Muscle layer of duodenum (tissue), 2 donors: Measurements from ENCODE around the gene CYP1A1.
"Not testable (repeated sequence)": the region's sequence is repeated elsewhere in the genome, so short reads cannot be mapped to it uniquely, and the experiment has no call there.

Source experiments
- H3K27ac ChIP-seq: one replicate; pipeline ENCODE4 v1.7.0; 2013; ENCODE audit warnings: mild to moderate bottlenecking, low read length
- H3K27me3 ChIP-seq: one replicate; pipeline ENCODE4 v1.7.0; 2013; ENCODE audit warnings: low read depth, mild to moderate bottlenecking, control low read depth, low read length
- H3K36me3 ChIP-seq, 2 donors: one replicate each; pipeline ENCODE4 v1.7.0; 2013; ENCODE audit warnings: low read length in 2 of 2, control low read depth in 1 of 2, mild to moderate bottlenecking in 1 of 2; ENCODE audit not compliant: insufficient read depth in 2 of 2, control insufficient read depth in 1 of 2
- H3K4me1 ChIP-seq, 2 donors: one replicate each; pipeline ENCODE4 v1.7.0; 2013; ENCODE audit warnings: low read length in 2 of 2, mild to moderate bottlenecking in 2 of 2, control low read depth in 1 of 2, moderate library complexity in 1 of 2; ENCODE audit not compliant: insufficient read depth in 2 of 2, control insufficient read depth in 1 of 2
- H3K4me3 ChIP-seq, 2 donors: one replicate each; pipeline ENCODE4 v1.7.0; 2013; ENCODE audit warnings: low read length in 2 of 2, low read depth in 1 of 2, mild to moderate bottlenecking in 1 of 2
- H3K9me3 ChIP-seq, 2 donors: one replicate each; pipeline ENCODE4 v1.7.0; 2013; ENCODE audit warnings: low read length in 2 of 2, control low read depth in 1 of 2, mild to moderate bottlenecking in 1 of 2; ENCODE audit not compliant: control insufficient read depth in 1 of 2
- donor health status: healthy.

The CYP1A1 gene

GRCh38 chr15:74758736-74759135 is 33.4 kb upstream of the CYP1A1 start:
- no peaks in the 10 kb centered on the region for H3K4me1 ChIP-seq
- no peaks in the 10 kb centered on the region for H3K9me3 ChIP-seq
- no peaks in the 10 kb centered on the region for H3K36me3 ChIP-seq
- H3K27me3 ChIP-seq: no peaks in the 10 kb centered on the region
- no peak overlapping the region for H3K4me3 ChIP-seq
- no peak overlapping the region for H3K27ac ChIP-seq

- no peaks in the 10 kb centered on the region for H3K27me3 ChIP-seq
- no peaks in the 10 kb centered on the region for H3K36me3 ChIP-seq
- no peaks in the 10 kb centered on the region for H3K9me3 ChIP-seq
- no peak overlapping the region for H3K4me3 ChIP-seq
- no peaks in the 10 kb centered on the region for H3K4me1 ChIP-seq
- H3K27ac ChIP-seq: no peak overlapping the region
Observed at GRCh38 chr15:74754593-74755215, 29.4 kb upstream of the CYP1A1 start.

- no peaks in the 10 kb centered on the region for H3K9me3 ChIP-seq
- no peaks in the 10 kb centered on the region for H3K27me3 ChIP-seq
- no peak overlapping the region for H3K27ac ChIP-seq
- H3K36me3 ChIP-seq: no peaks in the 10 kb centered on the region
- H3K4me1 ChIP-seq: no peaks in the 10 kb centered on the region
- H3K4me3 ChIP-seq: no peak overlapping the region
Observed at GRCh38 chr15:74752531-74752930, 27.2 kb upstream of the CYP1A1 start.

- Histone ChIP-seq H3K9me3 (no peaks in the 10 kb centered on the region), H3K4me1 (no peaks in the 10 kb centered on the region), H3K27me3 (no peaks in the 10 kb centered on the region), H3K4me3 (no peak overlapping the region), H3K36me3 (no peaks in the 10 kb centered on the region), H3K27ac (no peak overlapping the region)
Observed at GRCh38 chr15:74752011-74752410, 26.7 kb upstream of the CYP1A1 start.

GRCh38 chr15:74750751-74751150 is 25.4 kb upstream of the CYP1A1 start:
- Histone ChIP-seq H3K4me3 (no peak overlapping the region), H3K36me3 (no peaks in the 10 kb centered on the region), H3K27ac (no peak overlapping the region), H3K9me3 (no peaks in the 10 kb centered on the region), H3K27me3 (no peaks in the 10 kb centered on the region), H3K4me1 (no peaks in the 10 kb centered on the region)

GRCh38 chr15:74749832-74750231 is 24.5 kb upstream of the CYP1A1 start:
- Histone ChIP-seq H3K36me3 (no peaks in the 10 kb centered on the region), H3K9me3 (no peaks in the 10 kb centered on the region), H3K4me3 (no peak overlapping the region), H3K4me1 (no peaks in the 10 kb centered on the region), H3K27me3 (no peaks in the 10 kb centered on the region), H3K27ac (no peak overlapping the region)

- Histone ChIP-seq H3K4me1 (no peaks in the 10 kb centered on the region), H3K27me3 (no peaks in the 10 kb centered on the region), H3K27ac (no peak within 1 kb of the TSS), H3K9me3 (no peaks in the 10 kb centered on the region), H3K4me3 (no peak within 1 kb of the TSS), H3K36me3 (no peaks in the 10 kb centered on the region)
Observed at GRCh38 chr15:74748322-74748946, 23.1 kb upstream of the CYP1A1 start, which contains the start of gene CYP1A2. Gene CYP1A2 (plus strand): TSS chr15:74748845. CDS start chr15:74749739, 894 bp downstream.

- H3K36me3 ChIP-seq: no peaks in the 10 kb centered on the region
- no peaks in the 10 kb centered on the region for H3K27me3 ChIP-seq
Observed at GRCh38 chr15:74746389-74746788, 21.1 kb upstream of the CYP1A1 start.

GRCh38 chr15:74742422-74742821 is 17.1 kb upstream of the CYP1A1 start:
- H3K27me3 ChIP-seq: no peaks in the 10 kb centered on the region
- H3K27ac ChIP-seq: no peak overlapping the region
- peaks cover 0 to 7% of the 10 kb centered on the region in 2 donors for H3K9me3 ChIP-seq
- H3K4me1 ChIP-seq: no peaks in the 10 kb centered on the region
- H3K36me3 ChIP-seq: no peaks in the 10 kb centered on the region
- no peak overlapping the region for H3K4me3 ChIP-seq

More at GRCh38 chr15:74746389-74746788, 21.1 kb upstream of the CYP1A1 start:
- Histone ChIP-seq H3K4me3 (no peak overlapping the region), H3K27ac (no peak overlapping the region), H3K9me3 (peaks cover 0 to 7% of the 10 kb centered on the region in 2 donors), H3K4me1 (no peaks in the 10 kb centered on the region)

- H3K27ac ChIP-seq, H3K36me3 ChIP-seq, H3K4me1 ChIP-seq, H3K9me3 ChIP-seq, H3K4me3 ChIP-seq, H3K27me3 ChIP-seq: not testable (repeated sequence)
Observed at GRCh38 chr15:74738239-74738638, 12.9 kb upstream of the CYP1A1 start.

GRCh38 chr15:74735305-74735704 is 10.0 kb upstream of the CYP1A1 start:
- no peaks in the 10 kb centered on the region for H3K9me3 ChIP-seq
- H3K27me3 ChIP-seq: no peaks in the 10 kb centered on the region

GRCh38 chr15:74733269-74733668 is 7.9 kb upstream of the CYP1A1 start:
- Histone ChIP-seq H3K36me3 (no peaks in the 10 kb centered on the region), H3K4me3 (no peak overlapping the region), H3K4me1 (no peaks in the 10 kb centered on the region), H3K27me3 (no peaks in the 10 kb centered on the region), H3K27ac (no peak overlapping the region), H3K9me3 (no peaks in the 10 kb centered on the region)

More at GRCh38 chr15:74735305-74735704, 10.0 kb upstream of the CYP1A1 start:
- Histone ChIP-seq H3K4me3 (no peak overlapping the region), H3K4me1 (no peaks in the 10 kb centered on the region), H3K27ac (no peak overlapping the region), H3K36me3 (no peaks in the 10 kb centered on the region)
